GM21786 (cell line): ENCODE results near the gene TBL1X.
"Not testable (repeated sequence)": the region's sequence is repeated elsewhere in the genome, so short reads cannot be mapped to it uniquely, and the experiment has no call there.

Experiments
- ATAC-seq: cut with Tn5 transposase; IDR thresholded peaks from one replicate; pipeline ENCODE4 v1.9.1; 2021; ENCODE audit not compliant: unreplicated experiment

TBL1X gene

GRCh38 chrX:9458516-9459078, 6.3 kb upstream of the TBL1X start:
- ATAC-seq: no peak

DNA sequence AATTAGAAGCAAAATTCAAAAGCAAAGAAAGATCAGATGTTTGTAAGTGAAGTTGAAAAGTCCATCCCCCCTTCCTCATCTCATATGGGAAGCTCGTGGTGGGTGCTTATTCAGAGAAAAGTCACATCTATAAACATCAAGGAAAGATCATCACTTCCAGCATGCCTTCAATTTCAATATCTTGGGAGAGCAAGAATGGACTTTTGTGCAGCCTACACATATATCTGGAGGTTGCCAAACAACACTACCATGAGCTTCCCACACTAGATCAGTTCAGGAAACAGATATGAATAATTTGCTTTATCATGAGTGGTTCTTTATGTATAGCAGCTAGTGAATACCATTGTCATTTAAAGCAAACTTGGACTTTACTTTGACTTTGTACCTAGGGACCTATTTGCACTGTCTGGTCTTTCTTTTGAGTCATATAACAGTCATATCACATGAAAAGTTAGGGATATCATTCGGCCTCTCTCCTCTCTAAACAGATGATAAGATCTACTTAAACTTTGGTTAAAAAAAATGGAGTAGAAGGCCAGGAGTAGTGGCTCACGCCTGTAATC, 5.6 kb upstream of the TBL1X start:
- ATAC-seq: no peak

GRCh38 chrX:9461087-9461486, 3.8 kb upstream of the TBL1X start:
- ATAC-seq: no peak

DNA sequence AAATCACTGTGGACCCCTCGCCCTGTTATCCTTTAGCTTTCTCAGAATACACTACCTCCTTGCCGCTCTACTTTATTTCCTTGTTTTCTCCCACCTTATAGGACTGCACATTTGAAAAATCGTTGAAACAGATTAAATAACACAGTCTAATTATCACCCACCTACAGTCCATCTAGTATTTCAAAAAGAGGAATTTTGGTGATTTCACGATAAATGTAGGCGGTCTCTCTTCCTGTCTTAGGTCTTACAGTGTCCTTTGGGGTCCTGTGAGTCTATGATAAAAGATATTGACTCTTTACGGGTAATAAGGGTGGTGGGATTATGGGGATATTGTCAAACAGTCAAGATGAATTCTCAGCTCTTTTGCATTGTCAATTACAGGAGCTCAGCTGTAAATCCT, 2.4 kb upstream of the TBL1X start:
- peak; percentile 1 for ATAC-seq

GRCh38 chrX:9465380-9466123, 694 bp downstream of the TBL1X start:
- no peak for ATAC-seq

DNA sequence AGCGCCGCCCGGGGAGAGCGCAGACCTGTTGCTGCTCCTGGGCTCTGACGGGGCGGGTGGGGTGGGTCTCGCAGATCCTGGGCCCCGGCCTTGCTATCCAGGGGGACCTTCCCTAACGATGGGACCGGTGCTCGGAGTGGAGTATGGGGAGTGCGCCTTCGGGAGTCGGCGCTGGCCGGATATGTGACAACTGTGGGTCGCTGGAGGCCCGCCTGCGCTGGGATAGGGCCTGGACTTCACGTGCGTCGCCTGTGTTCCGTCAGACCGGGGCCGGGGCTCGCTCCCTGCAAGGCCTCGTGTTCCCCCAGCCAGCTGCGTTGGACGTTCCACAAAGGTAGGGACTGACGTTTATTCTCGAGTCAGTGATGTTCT, 1.3 kb downstream of the TBL1X start:
- no peak for ATAC-seq

DNA sequence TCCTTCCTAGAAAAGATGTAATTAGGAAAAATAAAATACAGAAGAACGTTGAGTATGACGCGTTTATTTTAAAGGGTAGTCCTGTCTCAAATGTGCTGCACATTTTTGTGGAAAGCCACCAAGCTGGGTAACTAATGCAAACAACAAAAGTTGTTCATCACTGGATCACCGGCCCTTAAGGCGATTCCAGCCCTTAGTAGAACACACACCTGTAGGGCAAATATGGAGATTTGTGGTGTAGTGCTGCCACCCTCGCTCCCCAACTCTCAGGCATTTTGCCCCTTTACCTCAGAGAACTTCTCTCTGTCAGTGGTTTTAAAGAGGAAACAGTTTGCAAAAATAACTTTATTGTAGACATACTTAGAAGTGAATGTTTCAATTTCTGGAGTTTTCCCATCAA, 1.9 kb downstream of the TBL1X start:
- ATAC-seq: no peak

DNA sequence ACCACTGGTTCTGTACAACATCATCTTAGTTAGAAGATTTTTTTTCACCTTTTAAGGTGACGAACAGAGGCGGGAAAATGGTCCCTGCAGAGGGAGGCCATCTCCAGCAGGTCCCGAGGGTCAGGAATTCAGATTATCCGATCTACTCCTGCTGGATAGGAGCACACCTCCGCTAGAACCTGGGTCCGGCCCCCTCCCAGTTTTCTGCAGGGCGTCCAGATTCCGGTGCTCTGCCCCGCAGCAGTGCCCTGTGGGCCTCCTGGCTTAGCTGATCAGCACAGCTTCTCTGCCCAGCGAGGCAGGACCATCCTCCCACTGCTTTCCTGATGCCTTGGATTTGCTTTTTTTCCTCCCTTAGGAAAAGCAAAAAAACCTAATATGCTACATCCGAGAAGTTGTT, 2.3 kb downstream of the TBL1X start:
- no peak for ATAC-seq

DNA sequence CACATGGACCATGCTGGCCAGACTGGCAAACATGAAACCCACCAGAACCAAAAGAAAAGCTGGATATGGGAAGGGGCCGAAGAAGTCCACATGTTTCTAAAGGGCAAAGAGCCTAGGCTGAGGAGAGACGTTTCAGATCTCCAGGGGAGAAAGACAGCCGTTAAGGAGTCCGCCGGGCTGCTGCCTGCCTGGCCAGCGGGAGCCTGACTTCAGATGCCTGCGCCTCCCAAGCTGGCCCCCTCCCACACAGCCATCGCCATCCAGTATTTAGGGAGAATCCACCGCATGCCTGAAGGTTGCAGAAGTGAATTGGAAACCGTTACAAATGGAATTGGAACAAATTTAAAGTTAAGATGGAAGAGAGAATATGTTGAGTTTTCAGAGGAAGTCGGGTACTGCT, 2.9 kb downstream of the TBL1X start:
- ATAC-seq: no peak

DNA sequence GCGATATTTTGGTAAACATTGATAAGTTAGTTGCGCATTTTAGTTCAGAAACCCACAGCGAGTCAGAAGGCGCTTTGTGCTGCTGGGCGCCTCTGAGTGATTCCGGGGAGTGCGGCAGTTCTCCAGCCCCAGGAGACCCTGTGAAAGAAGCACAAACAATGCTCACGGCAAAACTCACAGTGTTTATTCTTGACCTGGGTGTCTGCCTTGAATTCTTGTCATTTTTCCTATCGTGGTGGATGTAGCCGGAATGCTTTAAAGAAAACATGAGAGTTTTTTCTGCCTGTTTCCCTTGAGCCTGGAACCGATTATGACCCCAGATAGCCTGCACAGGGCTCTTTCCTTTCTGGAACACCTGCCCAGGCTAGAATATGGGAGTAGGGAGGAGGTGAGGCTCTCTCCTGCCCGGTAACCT, 6.7 kb downstream of the TBL1X start:
- no peak for ATAC-seq

DNA sequence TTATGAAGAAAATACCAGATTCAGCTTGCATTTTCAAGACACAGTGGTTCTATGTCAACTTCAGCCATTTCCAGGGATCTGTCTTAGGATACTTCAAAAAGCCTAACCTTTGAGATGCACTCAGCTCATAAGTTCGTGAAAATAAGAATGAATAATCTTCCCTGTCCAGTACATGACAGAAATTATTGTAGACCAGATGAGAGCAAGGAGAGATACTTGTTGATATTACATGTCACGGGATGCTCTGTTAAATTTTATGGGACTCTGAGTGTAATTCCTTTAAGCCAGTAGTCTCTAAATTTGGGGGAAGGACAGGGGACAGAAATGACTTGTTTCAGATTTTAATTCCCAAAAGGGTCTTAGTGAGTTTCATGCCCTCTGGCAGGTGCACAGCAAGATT, 8.8 kb downstream of the TBL1X start:
- ATAC-seq: no peak

- ATAC-seq: not testable (repeated sequence)
These were observed 10.6 kb downstream of the TBL1X start for GRCh38 chrX:9475417-9475816.

DNA sequence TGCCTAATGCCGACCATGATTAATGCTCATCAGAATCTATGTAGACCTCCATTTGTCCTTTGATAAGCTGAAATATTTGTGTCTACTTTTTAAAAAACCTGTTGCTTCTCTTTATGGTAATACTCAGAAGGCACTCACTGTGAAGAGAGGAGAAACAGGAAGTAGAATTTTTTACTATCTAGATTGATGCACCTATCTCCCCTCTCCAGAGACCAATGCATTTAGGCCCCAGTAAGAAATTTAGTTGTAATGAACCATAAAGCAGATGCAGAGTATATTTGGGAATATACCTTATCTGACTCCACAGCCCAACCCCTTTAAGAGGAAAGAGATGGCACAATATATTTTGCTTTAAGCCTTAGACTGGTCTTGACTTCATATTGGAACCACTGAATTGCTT, 11.1 kb downstream of the TBL1X start:
- ATAC-seq: no peak

DNA sequence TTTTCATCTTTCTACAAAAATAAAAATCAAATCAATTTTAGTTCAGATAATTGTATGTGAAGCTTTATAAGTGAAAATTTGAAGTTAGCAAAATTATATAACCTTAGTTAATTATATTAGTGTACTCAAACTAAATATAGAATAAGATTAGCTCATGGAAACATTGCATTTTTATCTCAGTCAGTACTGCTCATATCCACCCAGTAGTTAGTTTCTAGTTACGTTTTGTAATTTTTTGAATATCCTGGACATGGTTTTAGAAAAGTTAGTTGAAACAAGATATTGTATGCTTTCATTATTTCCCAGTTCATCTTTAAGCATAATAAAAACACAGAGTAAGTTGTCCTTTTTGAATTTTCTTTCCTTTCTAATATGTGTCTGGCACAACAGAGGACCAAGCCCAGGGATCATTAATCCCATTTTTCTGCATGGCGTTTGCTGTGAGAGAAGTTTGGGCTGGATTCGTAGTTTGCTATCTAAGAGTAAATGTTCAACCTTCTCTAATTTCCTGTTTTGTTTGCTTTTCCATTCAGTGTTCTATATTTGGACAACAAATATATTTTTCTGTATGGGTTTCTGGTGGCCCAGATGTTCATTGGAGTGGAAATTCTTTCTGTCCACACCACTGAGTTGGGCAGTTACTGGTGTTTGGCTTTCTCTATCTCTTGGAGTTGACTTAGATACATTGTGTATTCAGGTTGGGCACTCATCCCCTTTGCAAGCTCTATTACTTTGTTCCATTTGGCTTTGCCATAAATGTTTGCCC, 12.1 kb downstream of the TBL1X start:
- no peak for ATAC-seq

DNA sequence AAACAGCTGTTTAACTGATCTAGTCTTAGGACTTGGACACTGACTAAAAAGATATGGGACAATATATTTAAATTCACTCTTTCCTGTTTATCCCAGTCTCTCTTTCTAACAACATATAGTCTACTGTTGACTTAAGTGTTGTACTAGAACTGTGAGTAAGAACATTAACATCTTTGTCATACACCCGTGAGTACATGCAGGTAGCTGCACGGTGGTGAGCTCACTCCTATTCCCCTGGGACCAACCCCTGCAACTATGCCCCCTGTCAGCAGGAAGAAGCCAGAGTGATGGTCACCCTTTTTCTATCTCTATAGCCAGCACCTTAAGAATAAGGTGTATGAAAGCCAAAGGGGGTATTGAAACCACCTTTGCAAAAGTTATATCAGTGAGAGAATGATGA, 17.6 kb downstream of the TBL1X start:
- ATAC-seq: no peak

- ATAC-seq: no peak
These were observed 18.0 kb downstream of the TBL1X start for GRCh38 chrX:9482837-9483236.

DNA sequence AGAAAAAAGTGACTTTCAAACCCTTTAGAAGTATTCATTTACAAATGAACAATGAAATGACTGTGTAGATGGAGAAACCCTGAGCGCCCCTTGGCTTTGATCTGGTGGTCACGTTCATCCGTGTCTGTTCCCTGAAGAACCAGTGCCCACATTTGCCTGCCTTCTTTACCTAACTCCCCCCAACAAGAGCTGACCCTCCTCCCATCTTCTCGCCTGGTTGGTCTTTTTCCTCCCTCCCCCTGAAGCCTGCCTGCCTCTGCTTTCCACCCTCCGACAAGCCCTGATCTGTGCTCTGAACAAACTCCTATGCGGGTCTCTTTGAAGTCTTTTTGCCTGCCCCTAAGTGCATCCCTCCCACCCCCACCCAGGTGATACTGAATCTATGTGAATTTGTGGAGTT, 18.5 kb downstream of the TBL1X start:
- ATAC-seq: no peak

- no peak for ATAC-seq
These were observed 22.0 kb downstream of the TBL1X start for GRCh38 chrX:9486786-9487387.

- ATAC-seq: no peak
These were observed 23.7 kb downstream of the TBL1X start for GRCh38 chrX:9488586-9488985.

- no peak for ATAC-seq
These were observed 24.4 kb downstream of the TBL1X start for GRCh38 chrX:9489234-9489633.

GRCh38 chrX:9492901-9493300, 28.0 kb downstream of the TBL1X start:
- no peak for ATAC-seq

DNA sequence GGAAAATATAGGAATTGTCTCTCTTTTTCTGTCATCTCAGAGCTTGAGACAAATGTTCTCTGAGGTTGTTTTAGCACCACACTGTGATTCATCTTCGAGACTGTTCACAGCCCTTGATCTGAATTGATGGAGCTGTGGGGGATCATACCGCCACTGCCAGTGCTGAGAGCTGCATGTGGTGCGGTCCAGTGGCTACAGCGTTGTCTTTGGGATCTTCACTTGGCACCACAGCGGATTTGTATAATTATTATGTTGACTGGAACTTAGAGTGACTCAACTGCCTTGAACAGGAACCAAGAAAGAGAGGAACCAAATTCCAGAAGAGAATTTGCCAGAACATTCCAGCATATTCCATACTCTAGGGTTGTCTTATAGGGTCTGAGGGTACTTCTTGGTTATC, 29.1 kb downstream of the TBL1X start:
- ATAC-seq: no peak
